NCI-H82 treated with DMSO at 0.1 percent for 48 hours (cell line): ENCODE results near the gene NECAP2.

Experiments used
- DNase-seq: peaks from one replicate; lab custom pipeline; 2025; ENCODE audit not compliant: unreplicated experiment; lab: John Stamatoyannopoulos, UW

NECAP2 gene

GRCh38 chr1:16440470-16441281 lies at the start of gene NECAP2:
Gene NECAP2, plus strand, starts transcription at chr1:16440724. Its CDS starts 38 bp downstream, at chr1:16440762.
- peak; percentile 85 for DNase-seq

- DNase-seq, result no peak
Observed at GRCh38 chr1:16391411-16391810, 49.1 kb upstream of the NECAP2 start.

- no peak for DNase-seq
Observed at GRCh38 chr1:16392740-16393569, 47.6 kb upstream of the NECAP2 start.

- no peak for DNase-seq
Observed at GRCh38 chr1:16393570-16394521, 46.7 kb upstream of the NECAP2 start.

- DNase-seq, result no peak
Observed at GRCh38 chr1:16394977-16395376, 45.5 kb upstream of the NECAP2 start.

- DNase-seq, result no peak
Observed at GRCh38 chr1:16396591-16396990, 43.9 kb upstream of the NECAP2 start.

GRCh38 chr1:16397120-16397519 lies 43.4 kb upstream of the NECAP2 start:
- DNase-seq, result no peak

GRCh38 chr1:16398371-16398953 lies 42.1 kb upstream of the NECAP2 start:
- DNase-seq, result no peak

- no peak for DNase-seq
Observed at GRCh38 chr1:16402742-16403141, 37.8 kb upstream of the NECAP2 start.

GRCh38 chr1:16405441-16405840 lies 35.1 kb upstream of the NECAP2 start:
- DNase-seq, result no peak

GRCh38 chr1:16406868-16407267 lies 33.7 kb upstream of the NECAP2 start:
- DNase-seq, result no peak

- DNase-seq, result no peak
Observed at GRCh38 chr1:16409536-16410152, 30.9 kb upstream of the NECAP2 start.

GRCh38 chr1:16410803-16411202 lies 29.7 kb upstream of the NECAP2 start:
- DNase-seq, result no peak

GRCh38 chr1:16413191-16413590 lies 27.3 kb upstream of the NECAP2 start:
- DNase-seq, result no peak

- no peak for DNase-seq
Observed at GRCh38 chr1:16418823-16419425, 21.6 kb upstream of the NECAP2 start.

- no peak for DNase-seq
Observed at GRCh38 chr1:16420424-16421118, 20.0 kb upstream of the NECAP2 start.

GRCh38 chr1:16421201-16421600 lies 19.3 kb upstream of the NECAP2 start:
- no peak for DNase-seq

GRCh38 chr1:16422041-16422440 lies 18.5 kb upstream of the NECAP2 start:
- no peak for DNase-seq
